Measurements from ENCODE around the gene PFDN4.

Gene PFDN4

DNA sequence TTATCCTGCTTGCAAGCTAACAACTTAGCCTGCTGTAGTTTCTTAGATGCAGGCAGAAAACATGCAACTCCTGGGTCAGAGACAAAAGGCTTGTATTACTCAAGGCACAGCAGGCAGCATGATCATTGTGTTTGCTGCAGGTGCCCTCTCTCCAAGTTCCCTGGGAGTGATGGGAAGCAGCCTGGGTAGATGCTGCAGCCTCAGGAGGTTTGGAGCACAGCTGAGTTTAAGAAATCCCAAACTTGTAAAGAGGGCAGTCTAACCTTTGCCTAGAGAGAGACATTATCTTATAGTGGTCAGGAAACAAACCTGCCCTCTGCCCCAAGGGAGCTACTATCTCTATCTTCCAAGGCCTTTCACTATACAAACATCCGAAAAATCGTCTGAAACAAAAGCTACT is 61.1 kb downstream of the PFDN4 start:
- H3K36me3 ChIP-seq, result no peaks in the 10 kb centered on the region
- no peak overlapping the region for H3K4me3 ChIP-seq (ENCODE audit: low read depth in 1 of 2, low read length in 1 of 2)
- TF ChIP-seq, protein P1, sequence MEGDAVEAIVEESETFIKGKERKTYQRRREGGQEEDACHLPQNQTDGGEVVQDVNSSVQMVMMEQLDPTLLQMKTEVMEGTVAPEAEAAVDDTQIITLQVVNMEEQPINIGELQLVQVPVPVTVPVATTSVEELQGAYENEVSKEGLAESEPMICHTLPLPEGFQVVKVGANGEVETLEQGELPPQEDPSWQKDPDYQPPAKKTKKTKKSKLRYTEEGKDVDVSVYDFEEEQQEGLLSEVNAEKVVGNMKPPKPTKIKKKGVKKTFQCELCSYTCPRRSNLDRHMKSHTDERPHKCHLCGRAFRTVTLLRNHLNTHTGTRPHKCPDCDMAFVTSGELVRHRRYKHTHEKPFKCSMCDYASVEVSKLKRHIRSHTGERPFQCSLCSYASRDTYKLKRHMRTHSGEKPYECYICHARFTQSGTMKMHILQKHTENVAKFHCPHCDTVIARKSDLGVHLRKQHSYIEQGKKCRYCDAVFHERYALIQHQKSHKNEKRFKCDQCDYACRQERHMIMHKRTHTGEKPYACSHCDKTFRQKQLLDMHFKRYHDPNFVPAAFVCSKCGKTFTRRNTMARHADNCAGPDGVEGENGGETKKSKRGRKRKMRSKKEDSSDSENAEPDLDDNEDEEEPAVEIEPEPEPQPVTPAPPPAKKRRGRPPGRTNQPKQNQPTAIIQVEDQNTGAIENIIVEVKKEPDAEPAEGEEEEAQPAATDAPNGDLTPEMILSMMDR (IDR thresholded peaks at IDR 0.05), result no peak
- peaks cover 14% of the 10 kb centered on the region for H3K27me3 ChIP-seq
- H3K27ac ChIP-seq, result no peak overlapping the region
- no peaks in the 10 kb centered on the region for H3K4me1 ChIP-seq (ENCODE audit: control insufficient read depth in 1 of 2, insufficient read depth in 1 of 2, low read depth in 1 of 2, low read length in 1 of 2)
- no peaks in the 10 kb centered on the region for H3K9me3 ChIP-seq

Measured in neutrophil (primary cell).